ENCODE results near the gene MAP2K4. TPM values are rescaled to one million over a fixed set of nuclear protein-coding genes. Genes with fewer than 3 reads are reported as not detected.

The MAP2K4 gene
- total RNA-seq, 1 experiment from 2014 or later, result 24.4 TPM

- Mint-ChIP-seq H3K4me1 (peaks cover 23% of the 10 kb centered on the region), H3K36me3 (no peaks in the 10 kb centered on the region; the same call in 1 of the 2 replicates), H3K27ac (peak overlapping the region; percentile 25; the same call in 1 of the 2 replicates), H3K9me3 (no peaks in the 10 kb centered on the region), H3K4me3 (no peak overlapping the region), H3K27me3 (ENCODE audit: low read depth) (no peaks in the 10 kb centered on the region)
- TF ChIP-seq ZSCAN18 (CRISPR knock-in tag; IDR thresholded peaks at IDR 0.05), result no peak
- TF ChIP-seq ERG (CRISPR knock-in tag; IDR thresholded peaks at IDR 0.05), result no peak
- no peak for TF ChIP-seq STAT6 (CRISPR knock-in tag; conservative IDR thresholded peaks at IDR 0.05; ENCODE audit: low read depth)
- no peak for TF ChIP-seq E2F5 (CRISPR knock-in tag; IDR thresholded peaks at IDR 0.05)
- no peak for TF ChIP-seq NR1H2 (CRISPR knock-in tag; IDR thresholded peaks at IDR 0.05)
- no peak for TF ChIP-seq ZNF512 (CRISPR knock-in tag; IDR thresholded peaks at IDR 0.05; ENCODE audit: borderline replicate concordance)
- POLR2A ChIA-PET, result no interaction called here
- ATAC-seq (no peak), DNase-seq (ENCODE audit: low spot score) (no peak)
- CTCF ChIA-PET, result no interaction called here
These were observed 13.9 kb downstream of the MAP2K4 start for GRCh38 chr17:12034538-12034937.

- no peak for ATAC-seq
- H3K4me3 Mint-ChIP-seq, result no peak overlapping the region
- H3K27me3 Mint-ChIP-seq (ENCODE audit: low read depth), result no peaks in the 10 kb centered on the region
- no peak for TF ChIP-seq TEAD4 (CRISPR knock-in tag; IDR thresholded peaks at IDR 0.05)
- TF ChIP-seq FOXP4 (CRISPR knock-in tag; IDR thresholded peaks at IDR 0.05), result no peak
- no peak for TF ChIP-seq GRHL2 (CRISPR knock-in tag; IDR thresholded peaks at IDR 0.05; ENCODE audit: insufficient replicate concordance, severe bottlenecking)
- TF ChIP-seq USF1 (CRISPR knock-in tag; IDR thresholded peaks at IDR 0.05), result no peak
- peaks cover 17% of the 10 kb centered on the region for H3K4me1 Mint-ChIP-seq
- POLR2A ChIA-PET, result no interaction called here
- CTCF ChIA-PET, result no interaction called here
- no peaks in the 10 kb centered on the region for H3K9me3 Mint-ChIP-seq
- no peaks in the 10 kb centered on the region; the same call in 1 of the 2 replicates for H3K36me3 Mint-ChIP-seq
- H3K27ac Mint-ChIP-seq, result no peak overlapping the region
- DNase-seq (ENCODE audit: low spot score), result no peak
These were observed 15.0 kb downstream of the MAP2K4 start for GRCh38 chr17:12035673-12036072.
